NOMO-1 treated with dmso at 0.1 percent for 144 hours (cell line): ENCODE measurements around the gene ESPL1.

Experiments
- DNase-seq: peaks from one replicate; lab custom pipeline; 2025; ENCODE audit not compliant: unreplicated experiment; lab: John Stamatoyannopoulos, UW

Gene ESPL1

DNA sequence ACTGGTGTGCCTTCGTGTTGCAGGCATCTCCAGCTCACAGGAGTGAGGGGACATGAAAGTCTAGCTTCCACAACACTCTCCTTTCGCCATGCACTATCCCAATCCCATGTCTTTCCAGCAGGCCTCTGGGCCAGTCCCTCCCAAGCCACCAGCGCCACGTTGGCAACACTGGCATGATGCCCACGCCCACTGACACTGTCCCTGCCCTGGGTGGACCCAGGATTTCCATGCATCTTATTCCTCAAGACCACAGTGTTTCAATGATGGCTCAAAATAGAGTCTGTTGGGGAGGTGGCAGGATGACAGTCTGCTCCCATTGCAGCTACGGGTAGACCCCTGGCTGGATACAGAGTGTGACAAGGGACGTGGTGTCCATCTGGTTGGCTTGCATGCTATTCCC lies 65.7 kb downstream of the ESPL1 start:
- DNase-seq, result no peak

DNA sequence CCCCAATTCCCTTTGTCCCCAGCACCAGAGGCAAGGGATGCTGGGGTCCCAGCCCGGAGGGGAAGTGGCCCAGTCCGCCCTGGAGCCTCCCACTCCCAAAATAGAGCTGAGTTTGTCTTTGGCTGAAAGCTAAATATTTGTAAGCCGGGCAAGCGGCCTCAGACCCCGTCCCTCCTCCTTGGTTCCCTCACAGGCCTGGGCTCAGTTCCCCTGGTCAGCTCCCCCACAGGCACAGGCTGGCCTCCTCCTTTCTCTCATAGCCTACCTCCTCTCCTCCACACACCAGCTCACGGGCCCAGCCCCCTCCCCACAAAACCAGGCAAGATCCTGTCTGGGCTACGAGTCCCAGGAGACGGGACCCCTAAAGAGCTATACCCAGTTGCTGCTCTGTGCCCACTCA lies 66.7 kb downstream of the ESPL1 start:
- DNase-seq, result no peak

DNA sequence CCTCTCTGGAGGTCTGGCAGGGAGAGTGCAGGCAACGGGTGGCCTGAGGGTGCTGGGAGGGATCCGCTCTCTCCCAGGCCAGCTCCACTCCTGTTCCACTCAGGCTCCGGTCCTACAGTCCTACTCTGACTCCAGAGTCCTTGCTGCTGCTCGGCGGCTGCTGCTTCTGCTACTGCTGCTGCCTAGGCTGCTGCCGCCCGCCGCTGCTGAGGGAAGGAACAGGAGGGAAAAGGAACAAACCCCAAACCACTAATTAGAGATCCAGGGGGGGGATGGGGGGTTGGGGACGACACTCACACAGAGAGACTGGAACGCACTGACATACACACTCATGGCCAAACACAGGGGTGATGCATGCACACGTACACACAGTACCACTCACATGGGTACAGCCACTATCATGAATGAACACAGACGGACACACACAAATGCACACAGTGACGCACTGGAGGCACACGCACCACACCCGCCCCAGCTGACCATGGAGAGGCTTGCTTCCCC lies 68.1 kb downstream of the ESPL1 start, which contains the start of gene SP7:
TSS of gene SP7 (minus strand) at position 174 of the 501 bp plus-strand sequence. CDS start 708 bp downstream, outside the sequence.
- peak; percentile 58 for DNase-seq

DNA sequence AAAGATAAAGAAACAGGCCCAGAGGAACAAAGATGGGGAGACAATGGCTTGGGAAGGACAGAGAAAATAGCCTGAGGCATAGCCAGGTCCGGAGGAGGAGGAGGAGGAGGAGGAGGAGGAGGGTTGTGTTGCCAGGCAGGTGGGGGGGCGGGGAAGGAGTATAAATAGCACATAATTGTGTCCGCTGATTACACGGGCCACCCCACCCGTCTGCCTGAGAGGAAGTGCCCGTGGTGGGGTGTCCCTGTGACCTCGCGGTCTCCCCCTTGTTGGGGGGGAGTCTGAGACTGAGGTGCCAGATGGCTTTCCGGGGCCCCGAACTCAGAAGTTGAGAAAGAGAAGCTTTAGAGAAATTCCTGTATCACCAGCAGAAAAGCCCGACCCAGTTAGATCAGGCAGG lies 69.9 kb downstream of the ESPL1 start:
- no peak for DNase-seq

DNA sequence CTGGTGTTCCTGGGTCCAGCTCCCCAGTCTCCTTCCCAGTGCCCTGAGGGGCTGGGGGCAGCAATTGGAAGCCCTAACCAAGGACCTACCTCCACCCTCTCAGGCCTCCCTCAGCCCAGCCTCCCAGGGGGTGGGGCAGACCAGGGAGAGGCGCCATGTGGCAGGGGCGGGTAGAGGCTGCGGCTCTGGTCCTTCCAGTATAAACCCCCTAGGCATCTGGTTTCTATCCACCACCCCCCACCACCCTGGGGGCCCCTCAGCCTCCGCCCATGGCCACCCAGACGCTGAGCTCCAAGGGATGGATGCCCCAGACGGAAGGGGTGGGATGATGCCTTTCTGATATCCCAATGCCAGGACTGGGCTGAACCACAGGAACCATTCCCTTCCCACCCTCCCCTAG lies 70.8 kb downstream of the ESPL1 start:
- DNase-seq, result no peak

DNA sequence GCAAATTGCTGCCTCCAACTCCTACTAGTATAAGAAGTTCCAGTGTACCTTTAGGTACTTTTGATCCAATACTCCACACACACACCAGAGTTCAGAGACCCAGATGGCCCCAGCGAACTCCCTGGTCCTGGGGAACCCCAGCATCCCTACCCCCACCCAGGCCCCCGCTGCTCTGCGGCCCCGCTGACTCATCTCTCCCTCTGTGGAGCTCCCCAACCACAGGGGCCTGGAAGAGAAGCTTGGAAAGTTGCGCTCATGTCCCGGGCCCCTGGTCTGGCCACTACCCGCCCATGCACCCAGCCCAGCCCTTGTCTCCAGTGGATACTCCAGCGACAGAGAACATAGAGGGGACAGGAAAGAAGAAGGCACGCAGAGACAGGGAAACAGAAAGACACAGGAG lies 72.3 kb downstream of the ESPL1 start:
- no peak for DNase-seq
